Eye (tissue), 1 donor: ENCODE data around the gene THAP7.

Source experiments
- DNase-seq: peaks from one replicate; pipeline ENCODE4 v3.0.0-alpha.2; 2015

THAP7 gene

DNA sequence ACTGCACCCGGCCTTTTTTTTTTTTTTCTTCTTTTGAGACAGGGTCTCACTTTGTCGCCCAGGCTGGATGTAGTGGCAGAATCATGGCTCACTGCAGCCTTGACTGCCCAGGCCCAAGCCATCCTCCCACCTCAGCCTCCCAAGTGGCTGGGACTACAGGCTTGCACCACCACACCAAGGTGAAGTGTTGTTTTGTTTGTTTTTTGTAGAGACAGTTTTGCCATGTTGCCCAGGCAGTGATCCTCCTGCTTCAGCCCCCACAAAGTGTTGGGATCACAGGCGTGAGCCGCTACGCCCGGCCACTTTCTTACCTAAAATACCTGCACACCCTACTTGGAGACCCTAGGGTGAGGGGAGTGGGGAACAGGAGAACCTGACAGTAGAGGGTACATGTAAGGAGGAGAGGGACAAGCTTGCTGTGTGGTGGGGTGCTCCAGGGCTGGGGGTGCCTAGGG, 39.4 kb downstream of the THAP7 start:
- no peak for DNase-seq

DNA sequence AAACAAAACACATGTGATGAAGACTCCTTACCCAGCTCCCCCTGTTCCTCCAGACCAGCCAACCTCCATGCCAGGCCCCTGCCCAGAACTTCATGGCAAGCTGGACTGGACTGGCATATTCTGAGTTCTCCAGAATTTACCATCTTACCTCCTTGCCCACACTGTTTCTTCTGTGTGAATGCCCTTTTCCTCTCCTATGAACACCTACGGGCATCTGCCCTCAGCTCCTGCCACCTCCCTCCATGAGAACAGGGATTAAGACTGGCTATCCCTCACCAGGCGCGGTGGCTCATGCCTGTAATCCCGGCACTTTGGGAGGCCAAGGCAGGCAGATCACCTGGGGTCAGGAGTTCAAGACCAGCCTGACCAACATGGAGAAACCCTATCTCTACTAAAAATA, 41.3 kb downstream of the THAP7 start:
- no peak for DNase-seq

DNA sequence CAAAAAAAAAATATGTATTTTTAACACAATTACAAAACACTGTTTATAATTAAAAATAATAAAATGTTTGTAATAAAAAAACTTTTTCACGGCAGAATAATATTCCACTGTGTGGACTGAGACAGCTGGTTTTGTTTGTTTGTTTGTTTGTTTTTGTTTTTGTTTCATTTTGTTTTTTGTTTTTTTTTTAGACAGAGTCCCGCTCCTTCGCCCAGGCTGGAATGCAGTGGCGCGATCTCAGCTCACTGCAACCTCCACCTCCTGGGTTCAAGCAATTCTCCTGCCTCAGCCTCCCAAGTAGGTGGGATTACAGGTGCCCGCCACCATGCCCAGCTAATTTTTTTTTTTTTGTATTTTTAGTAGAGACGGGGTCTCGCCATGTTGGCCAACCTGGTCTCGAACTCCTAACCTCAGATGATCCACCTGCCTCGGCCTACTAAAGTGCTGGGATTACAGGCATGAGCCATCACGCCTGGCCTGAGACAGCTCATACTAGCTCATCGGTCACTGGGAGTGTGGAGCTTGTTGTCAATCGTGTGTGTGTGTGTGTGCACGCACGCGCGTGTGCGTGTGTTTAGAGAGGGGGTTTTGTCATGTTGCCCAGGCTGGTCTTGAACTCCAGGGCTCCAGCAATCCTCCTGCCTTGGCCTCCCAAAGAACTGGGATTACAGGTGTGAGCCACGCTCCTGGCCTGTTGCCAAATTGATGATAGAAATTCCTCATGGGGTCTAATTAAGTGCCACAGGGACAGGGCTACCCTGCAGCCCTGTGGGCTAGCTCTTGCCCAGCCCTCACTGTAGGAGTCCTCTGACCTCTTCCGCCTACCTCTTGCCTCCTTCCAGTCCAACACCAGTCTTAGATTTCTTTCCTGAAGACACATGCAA, 42.1 kb downstream of the THAP7 start:
- no peak for DNase-seq

DNA sequence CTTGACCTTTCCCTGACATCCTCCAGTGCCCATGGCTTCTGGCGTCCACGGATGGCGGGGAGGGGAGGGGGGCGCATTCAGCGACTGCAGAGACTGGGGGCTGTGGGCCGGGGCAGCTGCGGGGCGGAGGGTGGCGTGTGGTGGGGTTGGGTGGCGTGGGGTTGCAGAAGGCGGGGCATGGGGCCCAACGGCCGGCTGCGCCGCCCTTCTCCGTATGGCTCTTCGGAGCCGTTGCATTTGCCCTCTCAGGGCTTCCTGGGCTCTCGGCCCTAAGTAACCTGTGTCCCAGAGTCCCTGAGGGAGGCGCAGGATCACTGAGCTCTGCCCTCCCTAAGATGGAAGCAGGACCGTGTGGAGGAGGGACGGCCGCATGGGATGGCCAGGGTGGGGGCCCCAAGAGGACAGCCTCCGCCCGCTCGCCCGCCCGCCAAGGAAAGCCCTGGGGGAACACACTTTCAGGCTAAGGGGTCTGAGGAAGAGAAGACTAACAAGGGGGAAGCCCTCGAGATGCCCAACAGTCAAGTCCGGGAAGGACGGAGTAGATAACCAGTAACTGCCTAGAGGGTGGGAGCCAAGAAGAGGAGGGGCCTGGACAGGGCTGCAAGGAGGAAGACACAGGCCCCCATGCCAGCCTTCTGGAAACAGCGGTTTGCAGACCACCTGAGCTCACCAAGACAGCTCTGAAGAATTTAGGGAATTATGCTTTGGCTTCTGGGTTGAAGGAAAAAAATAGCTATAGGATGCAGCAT, 44.1 kb downstream of the THAP7 start:
- peak; percentile 58 for DNase-seq

DNA sequence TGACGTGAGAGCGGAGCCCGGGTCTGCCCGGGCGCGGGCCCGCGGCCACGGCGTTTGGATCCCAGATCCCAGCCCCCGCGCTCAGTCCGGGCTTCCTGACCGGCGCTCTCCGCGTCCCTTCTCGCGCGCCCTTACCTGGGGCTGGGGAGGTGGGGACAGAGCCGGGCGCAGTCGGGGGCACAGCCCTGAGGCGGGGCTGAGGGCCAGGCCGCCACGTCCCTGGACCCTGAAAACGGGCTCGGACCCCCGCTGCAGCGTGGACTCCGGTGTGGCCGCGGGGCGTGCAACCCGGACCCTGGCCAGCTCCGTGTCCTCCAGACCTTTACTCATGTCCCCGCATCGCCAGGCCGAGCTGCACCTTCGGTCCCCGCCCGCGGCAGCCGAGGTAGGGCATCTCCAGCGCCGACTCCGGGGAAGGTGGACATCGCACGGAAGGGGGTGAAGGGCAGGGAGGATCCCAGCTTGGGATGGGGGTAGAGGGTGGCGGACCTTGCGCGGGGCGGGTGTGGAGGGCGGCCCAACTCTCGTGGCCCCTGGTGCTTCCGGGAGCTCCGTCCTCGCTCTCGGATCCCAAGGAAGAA, 44.7 kb downstream of the THAP7 start:
- DNase-seq: peak; percentile 55

DNA sequence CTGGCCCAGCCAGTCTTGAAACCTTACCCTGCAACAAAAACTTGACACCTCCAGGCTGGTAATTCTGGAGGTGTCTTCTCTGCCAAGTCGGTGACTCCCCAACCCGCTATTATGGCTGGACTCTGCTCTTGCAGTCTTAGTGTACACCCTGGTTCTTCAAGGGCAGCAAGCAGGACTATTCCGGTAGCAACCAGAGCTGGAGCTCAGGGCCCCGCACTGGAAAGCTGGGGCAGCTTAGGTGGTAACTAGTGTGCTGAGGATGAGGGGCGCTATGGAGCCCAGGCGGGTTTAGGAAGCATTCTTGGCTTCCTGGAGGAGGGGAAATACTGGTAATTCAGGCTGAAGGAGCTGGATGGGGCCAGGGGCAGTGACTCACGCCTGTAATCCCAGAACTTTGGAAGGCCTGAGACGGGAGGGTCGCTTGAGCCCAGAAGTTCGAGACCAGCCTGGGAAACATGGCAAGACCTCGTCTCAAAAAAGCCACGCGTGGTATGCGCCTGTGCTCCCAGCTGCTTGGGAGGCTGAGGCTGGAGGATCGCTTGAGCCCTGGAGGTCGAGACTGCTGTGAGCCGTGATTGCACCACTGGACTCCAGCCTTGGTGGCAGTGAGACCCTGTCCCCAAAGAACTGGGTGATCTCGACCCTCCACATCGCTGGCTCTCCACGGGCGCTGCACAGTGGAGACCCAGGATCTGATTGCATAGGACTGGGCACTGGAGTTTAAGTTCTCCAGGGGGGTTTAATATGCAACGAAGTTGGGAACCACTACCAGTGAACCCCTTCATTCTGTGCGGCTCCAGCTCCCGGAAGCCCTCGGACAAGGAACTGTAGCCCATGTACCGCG, 45.4 kb downstream of the THAP7 start:
- DNase-seq: no peak

DNA sequence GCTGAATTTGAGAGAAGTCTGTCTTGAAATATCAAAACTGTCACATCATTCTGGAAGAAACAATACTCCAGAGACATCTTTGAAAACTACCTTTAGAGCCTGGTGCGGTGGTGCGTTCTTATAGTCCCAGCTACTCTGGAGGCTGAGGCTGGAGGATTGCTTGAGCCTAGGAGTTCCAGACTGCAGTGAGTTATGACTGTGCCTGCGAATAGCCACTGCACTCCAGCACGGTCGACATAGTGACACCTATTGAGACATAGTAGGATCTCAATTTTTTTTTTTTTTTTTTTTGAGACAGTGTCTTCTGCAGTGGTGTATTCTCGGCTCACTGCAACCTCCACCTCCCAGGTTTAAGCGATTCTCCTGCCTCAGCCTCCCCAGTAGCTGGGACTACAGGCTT, 46.4 kb downstream of the THAP7 start:
- DNase-seq: no peak

DNA sequence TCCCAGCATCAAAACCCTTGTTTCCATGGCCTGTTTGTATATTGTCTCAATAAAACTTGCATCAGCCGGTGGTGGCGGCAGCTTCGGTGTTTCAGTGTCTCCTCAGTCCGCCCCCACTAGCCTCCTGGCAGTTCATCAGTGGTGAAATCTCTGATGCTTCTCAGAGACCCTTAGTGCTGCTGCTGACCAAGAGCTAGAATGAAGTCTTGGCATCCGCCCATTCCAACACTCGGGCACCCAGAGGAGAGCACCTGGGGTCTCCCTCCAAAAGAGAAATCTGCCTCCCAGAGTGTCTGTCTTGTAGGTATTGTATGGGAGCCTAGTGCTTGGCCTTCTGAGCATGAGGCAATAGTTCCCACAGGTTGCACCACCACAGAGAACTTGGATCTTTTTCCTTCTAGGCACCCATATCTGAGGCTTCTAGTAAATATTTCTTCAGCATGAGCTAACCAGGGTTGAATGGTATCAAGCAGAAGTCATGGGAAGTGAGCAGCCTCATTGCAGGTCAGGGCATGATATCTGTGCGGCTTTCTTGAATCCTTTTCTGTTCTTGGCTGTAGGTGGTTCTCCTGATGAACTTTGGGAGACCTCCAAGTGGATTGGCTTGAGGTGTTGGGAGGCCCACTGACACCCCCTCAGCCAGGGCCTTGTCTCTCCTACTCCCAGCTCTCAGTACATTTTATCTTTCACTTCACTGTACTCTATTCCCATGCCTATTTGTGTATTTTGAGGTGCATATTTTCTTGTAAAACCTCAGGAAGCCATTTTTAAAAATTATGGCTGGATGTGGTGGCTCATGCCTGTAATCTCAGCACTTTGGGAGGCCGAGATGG, 48.0 kb downstream of the THAP7 start:
- no peak for DNase-seq

DNA sequence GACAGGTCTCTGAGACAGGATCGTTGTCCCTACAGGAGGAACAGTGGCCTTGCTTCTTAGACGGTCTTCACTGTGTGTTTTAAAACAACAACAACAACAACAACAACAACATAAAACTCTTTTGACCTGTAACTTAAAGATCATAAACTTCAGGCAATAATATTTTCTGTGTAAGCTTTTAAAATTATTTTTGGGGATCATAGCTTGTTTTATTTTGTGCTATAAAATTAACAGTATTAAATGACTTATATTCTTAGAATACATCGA, 48.6 kb downstream of the THAP7 start:
- no peak for DNase-seq

DNA sequence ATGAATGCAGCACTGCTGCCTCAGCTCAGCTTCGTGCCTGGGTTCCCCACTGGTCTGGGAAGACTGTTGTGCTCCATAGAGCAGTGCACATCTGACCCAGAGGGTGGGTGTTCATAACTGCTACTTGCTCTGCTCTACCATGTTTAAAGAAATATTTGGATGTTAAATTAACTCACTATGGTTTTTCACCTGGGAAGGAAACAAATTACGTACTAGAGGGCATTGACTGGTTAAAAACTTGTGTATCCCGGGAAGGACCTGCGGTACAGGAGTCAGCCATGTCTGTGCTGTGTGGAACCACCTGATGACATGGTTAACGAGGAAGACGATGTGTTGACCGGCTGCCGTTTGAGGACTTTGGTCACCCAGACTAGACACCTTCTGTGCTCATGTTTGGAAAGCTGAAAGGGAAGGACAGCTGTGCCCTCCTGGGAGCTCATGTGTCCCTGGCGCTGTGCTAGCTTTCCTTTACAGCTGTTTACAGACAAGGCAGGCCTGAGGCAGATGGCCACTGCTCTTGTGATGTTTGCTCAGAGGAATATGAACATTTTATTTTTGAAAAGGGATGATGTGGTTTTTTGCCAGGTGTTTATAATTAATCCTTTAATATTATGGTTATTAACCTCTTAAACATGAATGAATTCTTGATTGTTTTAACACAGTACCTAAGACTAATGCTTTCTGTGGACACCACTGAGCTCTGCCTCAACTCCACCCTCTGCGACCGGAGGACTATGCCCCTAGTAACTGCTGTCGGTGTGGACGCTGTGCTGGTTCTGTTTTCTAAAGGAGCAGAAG, 49.2 kb downstream of the THAP7 start:
- DNase-seq: no peak

DNA sequence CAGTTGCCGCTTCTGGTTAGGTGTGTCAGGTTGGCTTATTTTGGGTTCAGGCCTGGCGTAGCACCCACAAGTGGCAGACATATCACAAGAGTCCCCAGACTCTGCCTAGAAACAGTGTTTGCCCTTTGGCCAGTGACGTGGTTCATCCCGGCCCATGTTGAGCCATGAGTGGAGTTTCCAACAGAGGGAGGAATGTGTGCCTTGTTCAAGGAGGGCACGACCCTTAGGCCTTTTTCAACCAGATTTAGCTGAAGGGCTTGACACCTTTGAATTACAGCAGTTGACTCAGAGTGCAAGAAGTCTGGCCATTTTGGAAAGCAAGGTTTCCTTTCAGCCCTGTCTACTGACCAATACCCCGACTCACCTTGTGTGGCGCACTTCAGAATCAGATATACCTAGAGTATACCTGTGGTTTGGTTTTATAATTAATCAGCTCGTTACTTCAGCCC, 50.0 kb downstream of the THAP7 start:
- DNase-seq: no peak

DNA sequence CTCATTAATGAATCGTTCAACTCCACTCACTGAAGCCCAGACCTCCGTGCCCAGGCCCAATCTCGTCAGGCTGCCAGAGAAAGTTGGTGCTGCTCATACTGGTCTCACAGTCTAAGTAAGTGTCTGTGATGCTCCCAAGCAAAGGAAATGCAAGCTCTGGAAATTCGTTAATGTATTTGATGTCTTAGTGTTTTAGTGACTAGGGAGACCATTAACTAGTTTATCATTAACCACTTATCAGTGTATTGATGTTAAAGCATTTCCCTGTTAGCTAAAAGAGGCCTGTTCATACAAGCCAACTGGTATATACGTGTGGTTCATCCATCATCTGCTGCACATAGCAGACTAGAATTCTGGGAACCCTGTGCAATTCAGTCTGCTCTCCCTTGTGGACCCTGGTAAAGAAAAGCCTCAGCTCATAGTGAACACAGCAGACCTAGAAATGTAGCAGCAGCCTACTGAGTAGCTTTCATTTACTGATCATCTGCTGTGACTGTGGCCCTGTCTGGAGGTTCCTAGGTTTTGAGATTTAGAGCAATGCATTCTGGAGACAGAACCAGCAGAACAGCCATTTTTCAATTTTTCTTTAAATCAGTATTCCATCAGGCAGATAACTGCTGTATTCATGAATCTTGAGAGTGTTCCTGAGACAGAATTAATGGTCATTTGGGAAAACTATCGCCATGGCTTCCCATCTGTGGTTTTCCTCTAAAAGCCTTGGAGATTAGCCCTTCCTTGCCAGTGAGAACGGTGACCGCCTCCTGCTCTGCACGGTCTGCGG, 50.6 kb downstream of the THAP7 start:
- DNase-seq: no peak

DNA sequence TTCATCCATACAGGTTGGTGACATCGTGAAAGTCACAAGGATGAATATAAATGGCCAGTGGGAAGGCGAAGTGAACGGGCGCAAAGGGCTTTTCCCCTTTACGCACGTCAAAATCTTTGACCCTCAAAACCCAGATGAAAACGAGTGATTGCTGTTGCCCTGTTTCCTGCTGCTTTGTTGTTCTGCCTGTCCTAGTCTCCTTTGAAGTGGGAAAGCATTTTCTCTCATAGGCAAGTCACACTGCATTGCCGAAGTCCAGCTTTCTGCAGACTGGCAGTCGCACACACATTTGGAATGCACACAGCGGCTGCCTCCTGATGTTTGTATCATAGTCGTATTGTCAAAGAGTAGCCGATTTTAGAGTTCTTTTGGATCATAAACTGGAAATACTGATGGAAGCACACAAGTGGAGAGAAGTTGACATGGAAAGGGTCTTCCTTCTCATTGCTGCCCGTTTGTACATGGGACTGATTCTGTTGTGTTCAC, 52.2 kb downstream of the THAP7 start:
- DNase-seq: no peak
